ENCODE measurements around the gene AP1G1.

AP1G1 gene

DNA sequence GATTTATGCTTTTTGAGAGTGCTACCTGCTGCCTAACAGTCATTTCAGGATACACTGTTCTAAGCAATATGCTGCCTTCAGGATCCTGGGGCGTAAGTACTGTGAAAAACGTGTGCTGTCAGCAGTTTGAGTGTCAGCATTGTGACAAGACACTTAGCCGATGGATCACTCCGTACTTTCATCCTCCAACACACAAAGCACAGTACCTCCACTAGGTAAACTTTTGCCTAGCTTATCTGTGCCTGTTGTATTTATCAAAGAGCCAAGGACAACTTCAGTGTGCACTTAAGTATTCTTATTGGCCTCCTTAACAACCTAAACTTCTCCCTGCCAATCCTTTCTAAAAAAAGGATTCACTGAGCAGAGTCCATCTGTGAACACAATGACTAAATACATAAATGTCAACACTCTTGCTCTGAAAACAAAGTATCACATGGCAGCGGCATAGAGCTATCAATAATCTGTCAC lies 50.3 kb downstream of the AP1G1 start:
- no peak for DNase-seq (ENCODE audit: low read depth, low spot score)

DNA sequence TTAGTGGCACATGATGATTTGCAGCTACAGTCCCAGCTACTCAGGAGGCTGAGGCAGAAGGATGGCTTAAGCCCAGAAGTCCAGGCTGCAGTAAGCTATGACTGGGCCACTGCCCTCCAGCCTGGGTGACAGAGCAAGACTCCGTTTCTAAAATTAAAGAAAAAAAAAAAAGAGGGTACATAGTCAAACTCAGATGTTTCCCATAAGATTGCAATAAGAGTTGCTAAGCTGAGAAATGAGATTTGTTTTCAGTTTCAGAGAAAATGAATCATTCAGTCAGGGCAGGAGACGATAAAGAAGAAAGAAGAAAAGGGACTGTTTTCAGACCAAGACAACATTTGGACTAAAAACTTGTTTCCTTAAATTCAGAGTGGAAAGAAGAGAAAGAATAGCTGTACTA lies 54.0 kb downstream of the AP1G1 start:
- DNase-seq (ENCODE audit: low read depth, low spot score) = no peak

DNA sequence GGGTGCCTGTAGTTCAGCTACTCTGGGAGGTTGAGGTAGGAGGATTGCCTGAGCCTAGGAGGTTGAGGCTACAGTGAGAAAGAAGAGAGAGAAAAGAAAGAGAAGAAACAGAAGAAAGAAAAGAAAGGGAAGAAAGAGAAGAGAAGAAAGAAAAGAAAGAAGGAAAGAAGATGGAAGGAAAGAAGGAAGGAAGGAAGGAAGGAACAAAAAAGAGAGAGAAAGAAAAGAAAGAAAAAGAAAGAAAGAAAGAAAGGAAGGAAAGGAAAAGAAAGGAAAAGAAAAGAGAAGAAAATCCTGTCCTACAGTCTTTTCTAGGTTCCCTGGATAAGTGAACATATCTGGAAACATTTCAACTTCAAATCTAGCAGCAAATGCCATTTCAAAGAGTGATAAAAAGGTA lies 54.5 kb downstream of the AP1G1 start:
- DNase-seq (ENCODE audit: low read depth, low spot score) = no peak

DNA sequence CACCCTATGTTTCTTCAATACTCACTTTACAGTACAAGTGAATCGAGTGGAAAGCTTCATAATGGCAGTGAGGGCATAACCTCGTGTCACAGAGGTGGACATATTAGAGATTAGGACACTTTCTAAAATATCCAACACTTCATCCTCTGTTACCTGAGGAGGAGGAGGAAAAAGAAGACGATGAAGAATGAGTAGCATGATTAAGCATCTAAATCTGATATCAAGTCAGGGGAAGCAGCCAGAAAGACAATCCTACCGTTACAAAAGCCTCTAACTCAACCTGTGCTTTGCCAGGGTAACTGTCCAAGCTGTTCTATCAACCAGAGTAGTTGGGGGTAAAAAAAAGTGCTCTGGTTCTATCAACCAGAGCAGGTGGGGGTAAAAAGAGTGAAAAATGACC lies 60.4 kb downstream of the AP1G1 start:
- DNase-seq (ENCODE audit: low read depth, low spot score) = no peak

DNA sequence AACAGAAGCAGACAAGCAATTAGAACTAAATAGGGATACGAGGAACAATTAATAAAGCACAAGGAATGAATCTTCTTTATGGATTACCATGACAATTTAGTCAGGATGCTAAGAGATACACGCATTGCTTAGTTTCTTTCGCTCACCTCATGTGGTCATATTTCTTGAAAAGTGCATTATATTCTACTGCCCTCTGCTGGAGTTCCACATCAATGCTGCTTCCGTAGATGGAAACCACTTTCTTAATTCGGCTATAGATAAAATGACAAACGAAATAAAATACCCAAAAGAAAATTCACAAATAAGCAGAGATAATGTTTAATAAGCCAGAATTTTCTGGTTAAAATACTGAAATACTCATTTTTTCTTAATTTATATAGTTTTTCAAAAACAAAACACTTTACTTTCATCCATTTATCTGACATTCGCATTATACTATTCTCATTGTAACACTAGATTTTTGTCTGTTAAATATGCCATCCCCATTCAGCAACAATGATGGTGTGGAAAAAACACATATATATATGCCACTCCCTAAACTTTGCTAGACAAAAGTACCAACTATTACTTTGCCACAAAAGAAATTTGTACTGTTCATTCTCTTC lies 62.1 kb downstream of the AP1G1 start:
- DNase-seq (ENCODE audit: low read depth, low spot score) = no peak

DNA sequence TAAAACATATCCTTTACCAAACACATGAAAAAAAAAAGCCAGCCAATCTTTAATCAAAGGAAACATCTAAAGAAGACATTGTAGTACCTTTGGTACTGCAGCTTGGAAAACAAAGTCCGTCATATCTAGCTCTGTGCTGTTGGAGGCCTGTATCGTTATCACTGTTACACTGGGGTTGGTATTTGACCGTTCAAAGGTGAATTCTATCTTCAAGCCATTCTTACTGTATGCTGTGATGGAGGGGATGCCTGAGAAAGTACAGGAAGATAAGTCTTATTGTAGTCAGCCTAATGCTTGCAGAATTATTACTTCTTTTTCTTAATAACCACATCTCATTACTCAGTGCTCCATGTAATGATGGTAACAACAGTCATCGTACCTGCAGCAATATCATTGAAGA lies 69.8 kb downstream of the AP1G1 start:
- no peak for DNase-seq (ENCODE audit: low read depth, low spot score)

DNA sequence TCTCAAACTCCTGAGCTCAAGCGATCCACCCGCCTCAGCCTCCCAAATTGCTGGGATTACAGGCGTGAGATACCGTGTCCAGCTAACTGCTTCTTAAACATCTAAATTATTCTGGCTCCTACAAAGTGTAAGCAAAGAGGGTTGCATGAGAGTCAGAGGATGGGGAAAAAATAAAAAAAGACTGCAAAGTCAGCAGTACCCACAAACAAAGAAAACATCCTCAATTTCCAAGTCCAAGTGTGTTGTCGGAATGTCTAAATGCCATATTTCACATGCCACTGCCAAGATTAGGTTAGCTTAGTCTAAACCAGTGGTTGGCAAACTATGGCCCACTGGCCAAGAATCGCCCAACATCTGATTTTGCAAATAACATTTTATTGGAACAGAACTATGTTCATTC lies 71.1 kb downstream of the AP1G1 start:
- DNase-seq (ENCODE audit: low read depth, low spot score) = no peak

DNA sequence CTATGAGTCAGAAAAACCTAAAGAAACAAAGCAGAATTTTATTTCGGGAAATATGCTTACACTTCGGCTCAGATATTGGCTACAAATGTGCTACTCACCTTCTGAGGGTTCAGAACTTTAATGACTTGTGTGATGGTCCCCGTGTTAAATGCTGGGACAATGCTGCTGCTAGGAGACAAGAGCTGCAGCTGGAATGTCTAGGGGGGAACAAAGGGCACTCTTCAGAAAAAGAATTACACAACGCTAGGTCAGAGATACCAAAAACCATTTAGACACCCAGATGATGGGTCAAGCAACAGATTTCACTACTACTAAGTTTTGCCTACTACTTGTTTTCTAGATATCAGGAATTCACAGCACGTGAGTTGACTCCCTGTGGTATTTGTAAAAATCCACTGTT lies 74.1 kb downstream of the AP1G1 start:
- no peak for DNase-seq (ENCODE audit: low read depth, low spot score)

DNA sequence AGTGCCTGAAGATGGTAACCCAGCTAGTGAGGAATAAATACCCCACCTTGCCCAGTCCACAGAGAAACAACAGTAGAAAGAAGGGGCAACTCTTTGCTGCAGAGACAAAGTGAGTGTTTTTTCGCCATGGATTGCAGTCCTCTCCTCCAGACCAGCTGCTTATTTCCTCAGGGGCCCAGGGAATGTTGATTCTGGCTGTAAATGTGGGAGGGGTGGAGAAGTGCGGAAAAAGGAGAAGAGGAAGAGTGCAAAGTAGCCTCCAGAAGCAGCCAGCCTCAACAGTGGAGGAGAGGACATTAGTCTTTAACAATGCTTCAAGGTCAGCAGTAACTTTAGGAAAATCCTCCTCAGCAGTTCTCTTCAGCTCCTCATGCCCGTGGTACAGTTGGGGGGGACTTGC lies 76.0 kb downstream of the AP1G1 start:
- no peak for DNase-seq (ENCODE audit: low read depth, low spot score)

DNA sequence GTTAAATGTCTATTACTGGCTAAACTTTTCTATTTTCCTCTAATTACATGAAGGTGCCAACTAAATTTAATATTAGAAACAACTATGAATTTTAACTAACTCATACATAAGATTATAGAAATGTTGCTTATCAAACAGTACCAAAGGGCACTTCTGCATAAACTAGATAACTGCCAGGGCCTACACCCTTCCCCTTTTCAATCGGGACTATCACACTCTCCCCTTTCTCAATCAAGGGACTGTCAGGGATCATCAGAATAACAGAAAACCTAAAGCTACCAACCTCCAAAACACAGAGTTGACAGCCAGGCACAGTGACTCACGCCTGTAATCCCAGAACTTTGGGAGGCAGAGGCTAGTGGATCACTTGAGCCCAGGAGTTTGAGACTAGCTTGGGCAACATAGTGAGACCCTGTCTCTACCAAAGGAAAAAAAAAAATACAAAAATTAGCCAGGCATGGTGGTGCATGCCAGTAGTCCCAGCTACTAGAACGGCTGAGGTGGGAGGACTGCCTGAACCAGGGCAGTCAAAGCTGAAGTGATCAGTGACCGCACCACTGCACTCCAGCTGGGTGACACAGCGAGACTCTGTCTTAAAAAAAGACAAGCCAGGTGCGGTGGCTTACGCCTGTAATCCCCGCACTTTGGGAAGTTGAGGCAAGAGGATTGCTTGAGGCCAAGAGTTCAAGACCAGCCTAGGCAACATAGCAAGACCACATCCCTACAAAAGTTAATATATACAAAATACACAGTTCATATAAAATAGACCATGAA lies 80.9 kb downstream of the AP1G1 start:
- no peak for DNase-seq (ENCODE audit: low read depth, low spot score)

DNA sequence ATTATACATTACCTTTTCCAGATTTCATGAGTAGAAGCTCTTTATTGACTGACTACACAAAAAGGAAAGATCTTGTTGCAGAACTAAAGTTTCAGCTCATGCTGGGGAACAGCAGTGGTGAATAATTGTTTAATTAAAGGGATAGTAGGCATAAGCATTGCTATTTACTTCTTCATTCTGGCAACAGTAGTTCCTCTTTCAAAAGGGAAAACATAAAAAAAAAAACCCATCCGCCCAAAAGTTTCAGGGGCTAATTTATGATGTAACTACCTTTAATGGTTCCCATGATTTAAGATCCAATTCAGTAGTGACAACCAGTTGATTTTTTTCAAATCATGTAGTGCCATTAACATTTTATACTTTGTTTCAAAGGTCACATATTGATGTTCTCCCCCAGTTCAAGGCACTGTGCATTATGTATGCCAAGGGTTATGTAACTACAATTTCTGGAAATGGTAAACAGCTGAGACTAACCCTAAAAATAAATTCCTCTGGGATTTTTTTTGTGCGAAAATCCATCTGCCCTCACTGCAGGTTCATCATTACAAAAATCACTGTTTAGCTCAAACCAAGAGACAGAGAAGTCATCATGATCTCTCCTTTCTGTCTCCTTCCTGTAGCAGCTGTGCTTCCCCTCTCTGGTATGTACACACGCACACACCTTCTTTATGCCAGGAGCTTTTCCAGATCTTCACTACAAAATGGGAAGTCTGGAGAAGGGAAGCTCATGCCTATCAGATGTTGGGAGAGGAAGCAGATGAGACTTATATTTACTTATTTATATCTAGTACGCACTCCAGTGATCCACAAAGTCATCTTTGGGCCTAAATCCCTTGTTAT lies 81.9 kb downstream of the AP1G1 start:
- no peak for DNase-seq (ENCODE audit: low read depth, low spot score)

DNA sequence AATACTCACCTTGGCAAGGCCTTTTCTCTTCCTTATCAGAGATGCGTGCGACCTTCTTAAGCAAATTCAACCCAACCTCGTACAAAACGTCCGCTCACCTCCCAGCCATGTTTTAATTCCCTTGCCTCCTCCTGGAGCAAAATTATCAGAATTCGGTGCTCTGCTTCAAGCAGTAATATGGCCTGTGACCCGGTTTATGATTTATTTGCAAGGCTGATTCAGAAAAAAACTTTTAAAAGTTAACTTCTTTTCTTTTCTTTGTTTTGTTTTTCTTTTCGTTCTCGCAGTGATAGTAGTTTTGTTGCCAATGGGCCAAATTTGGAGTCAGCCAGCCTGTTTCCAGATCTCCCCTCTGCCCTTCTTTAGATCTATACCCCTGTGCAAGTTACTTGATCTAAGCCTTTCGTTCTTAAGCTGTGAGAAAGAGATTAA lies 84.3 kb downstream of the AP1G1 start, which contains the start of gene PHLPP2:
TSS of gene PHLPP2 (minus strand) at position 382 of the 432 bp plus-strand sequence. CDS start 9,906 bp downstream, outside the sequence.
- no peak for DNase-seq (ENCODE audit: low read depth, low spot score)

DNA sequence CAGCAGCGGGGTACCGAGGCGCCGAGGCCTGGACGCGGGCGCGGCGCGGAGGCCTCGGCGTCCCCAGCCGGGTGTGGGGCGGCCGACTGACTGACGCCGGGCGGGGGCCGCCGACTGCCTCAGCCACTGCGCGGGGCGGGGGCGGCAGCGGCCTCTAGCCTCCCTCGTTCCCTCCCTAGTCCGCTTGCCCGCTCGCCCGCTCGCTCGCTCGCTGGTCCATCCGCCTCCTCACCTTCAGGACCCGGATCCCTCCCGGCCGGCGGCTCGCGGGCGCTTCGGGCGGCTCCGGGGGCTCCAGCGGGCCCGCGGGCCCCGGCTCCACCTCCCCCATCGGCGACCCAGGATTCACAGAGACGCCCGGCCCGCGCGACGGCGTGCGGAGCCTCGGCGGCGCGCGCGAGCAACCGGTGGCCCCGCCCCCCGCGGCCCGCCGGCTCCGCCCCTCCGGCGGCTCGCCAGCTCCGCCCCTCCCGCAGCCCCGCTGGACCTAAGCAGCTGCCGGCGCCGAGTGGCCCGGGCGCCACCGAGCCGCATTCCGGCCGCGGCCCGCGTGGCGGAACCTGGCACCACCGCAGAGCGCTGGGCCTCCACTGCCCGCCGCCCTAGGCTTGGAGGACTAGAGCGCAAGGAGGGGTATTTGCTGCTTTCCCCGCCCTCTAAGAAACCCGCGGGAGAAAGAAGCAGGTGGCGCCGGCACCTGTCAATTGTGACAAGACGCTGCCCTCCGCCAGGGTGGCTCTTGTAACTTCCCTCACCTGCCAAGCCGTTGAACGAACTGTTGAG lies 84.9 kb downstream of the AP1G1 start:
- DNase-seq (ENCODE audit: low read depth, low spot score) = no peak

DNA sequence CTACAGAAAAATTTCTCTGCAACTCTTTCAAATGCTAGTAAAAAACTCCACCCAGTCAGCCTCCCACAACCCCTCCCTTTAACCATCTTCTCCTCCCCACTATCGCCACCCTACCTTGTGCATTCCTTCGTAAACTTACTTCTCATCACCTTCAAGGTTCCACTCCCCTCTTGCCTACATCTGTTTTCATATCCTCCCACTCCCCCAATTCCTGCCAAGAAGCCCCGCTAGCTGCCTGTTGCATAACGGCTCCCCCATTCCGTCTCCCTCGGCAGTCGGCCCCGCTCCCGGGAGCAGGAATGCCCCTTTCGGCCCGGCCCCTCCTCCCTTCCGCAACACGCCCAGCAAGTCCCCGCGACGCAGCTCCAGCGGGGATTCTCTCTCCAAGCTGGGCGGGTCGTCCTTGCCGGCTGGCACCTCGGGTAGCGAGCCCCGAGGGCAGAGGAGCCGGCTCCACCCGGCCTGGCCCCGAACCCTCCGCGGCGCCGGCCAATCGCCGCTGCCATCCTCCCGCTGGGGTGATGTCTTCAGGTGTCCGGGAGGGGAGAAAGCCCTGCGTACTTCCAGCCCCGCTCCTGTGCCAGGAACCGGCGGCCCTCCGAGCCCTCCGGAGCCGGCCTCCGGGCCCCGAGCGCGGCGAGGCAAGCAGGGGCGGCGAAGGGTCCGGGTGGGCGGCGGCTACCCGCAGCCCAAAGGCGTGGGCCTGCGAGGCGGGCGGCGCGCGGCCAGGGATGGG lies 85.7 kb downstream of the AP1G1 start:
- no peak for DNase-seq (ENCODE audit: low read depth, low spot score)

DNA sequence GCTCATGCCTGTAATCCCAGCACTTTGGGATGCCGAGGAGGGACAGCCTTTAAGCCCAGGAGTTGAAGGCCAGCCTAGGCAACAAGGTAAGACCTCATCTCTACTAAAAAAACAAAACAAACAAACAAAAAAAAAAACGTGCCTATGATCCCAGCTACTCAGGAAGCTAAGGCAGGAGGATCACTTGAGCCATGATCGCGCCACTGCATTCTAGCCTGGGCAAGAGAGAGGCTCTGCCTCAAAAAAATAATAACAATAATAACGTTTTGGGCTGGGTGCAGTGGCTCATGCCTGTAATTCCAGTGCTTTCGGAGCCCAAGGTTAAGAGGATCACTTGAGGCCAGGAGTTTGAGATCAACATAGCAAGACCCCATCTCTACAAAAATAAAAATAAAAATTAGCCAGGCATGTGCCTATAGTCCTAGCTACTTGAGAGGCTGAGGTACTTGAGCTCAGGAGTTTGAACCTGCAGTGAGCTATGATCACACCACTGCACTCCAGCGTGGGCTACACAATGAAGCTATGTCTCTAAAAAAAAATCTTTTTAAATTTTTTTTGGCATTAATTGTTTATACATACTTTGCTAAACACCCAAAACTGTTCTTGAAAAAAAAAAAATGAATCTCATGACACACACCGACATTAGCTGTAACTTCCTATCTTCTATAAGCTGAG lies 87.4 kb downstream of the AP1G1 start:
- DNase-seq (ENCODE audit: low read depth, low spot score) = no peak

DNA sequence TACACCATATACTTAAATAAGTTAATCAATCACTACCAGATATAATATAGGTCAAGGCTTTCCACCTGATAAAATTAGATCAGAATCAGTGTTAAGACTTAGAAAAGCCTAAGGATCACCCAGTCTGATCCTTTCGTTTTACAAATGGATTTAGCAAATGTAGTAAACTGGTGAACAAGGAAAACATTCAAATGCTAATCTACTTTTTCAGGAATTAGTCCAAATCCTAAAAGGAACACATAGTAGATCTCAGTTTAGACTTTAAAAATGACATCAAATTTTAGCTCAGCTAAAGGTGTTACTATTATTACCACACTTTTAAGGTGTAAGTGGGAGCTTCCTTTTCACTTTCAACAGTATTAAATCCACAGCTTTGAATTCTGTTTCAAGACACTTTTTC lies 96.1 kb downstream of the AP1G1 start:
- DNase-seq (ENCODE audit: low read depth, low spot score) = no peak

DNA sequence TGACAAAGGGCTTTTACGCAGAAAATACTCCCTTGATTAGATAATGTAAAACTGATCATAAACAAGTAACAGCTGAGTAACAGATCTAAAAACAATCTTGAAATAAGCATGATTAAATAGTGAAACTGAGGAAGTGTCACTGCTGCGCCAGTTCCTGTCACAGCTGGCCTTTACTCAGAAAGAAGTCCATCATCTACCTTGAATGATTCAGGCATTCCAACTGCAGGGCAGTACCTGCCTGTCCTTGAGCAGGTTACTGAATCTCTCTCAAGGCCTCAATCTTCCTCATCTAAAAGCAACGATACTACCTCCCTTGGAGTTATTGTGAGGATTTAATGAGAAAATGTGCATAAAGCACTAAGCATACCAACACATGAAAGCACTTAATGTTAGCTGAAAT lies 96.8 kb downstream of the AP1G1 start:
- DNase-seq (ENCODE audit: low read depth, low spot score) = no peak

DNA sequence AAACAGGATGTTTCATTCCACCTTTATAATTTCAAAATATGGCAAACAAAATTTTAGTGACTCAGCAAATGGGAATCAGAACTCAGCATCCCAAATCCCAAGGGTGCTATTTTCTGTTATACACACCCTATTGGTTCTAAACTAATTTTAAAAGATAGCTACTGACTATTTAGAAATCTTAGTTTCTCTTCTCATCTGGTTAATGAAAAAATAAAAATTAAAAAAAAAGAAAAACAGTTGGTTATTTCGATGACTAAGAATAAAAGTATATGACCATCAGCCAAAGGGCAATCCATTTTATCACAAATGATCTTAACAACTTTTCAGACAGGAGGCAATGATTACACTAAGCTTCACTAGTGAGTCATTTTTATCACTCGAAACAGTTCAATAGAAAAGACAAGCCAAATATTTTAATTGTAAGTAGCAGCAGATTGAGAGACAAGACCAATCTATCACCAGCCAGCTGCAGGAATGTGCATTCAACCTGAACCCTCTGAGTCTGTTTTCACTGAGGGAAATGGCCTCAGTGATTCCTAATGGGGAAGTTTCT lies 99.3 kb downstream of the AP1G1 start:
- no peak for DNase-seq (ENCODE audit: low read depth, low spot score)

DNA sequence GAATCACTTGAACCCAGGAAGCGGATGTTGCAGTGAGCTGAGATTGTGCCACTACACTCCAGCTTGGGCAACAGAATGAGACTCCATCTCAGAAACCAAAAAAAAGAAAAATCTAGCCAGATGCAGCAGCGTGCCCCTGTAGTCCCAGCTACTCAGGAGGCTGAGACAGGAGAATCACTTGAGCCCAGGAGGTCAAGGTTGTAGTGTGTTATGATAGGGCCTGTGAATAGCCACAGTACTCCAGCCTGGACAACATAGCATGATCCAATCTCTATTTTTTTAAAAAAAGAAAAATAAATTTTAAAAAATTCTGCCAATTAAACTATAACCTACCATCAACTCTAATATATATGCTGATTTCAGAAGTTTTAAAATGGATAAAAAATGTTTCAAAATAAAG lies 99.9 kb downstream of the AP1G1 start:
- no peak for DNase-seq (ENCODE audit: low read depth, low spot score)

DNA sequence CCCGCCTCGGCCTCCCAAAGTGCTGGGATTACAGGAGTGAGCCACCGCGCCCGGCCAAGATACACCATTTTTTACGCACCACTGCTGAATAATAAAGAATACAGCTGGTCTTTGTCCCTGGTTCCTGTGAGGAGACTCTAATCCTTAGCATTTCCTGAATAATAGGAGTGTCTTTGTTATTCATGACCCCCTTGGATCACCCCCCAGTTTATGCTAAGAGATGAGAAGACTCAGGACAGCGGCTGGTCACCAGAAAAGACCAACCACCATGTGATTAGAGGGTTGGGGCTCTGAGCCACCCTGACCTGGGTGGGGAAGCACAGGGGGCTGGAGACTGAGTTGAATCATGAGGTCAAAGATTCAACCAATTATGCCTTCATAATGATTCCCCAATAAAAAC lies 101.4 kb downstream of the AP1G1 start:
- peak; percentile 52 for DNase-seq (ENCODE audit: low read depth, low spot score)

Measured in iPS DF 19.7 (cell line).